GM12801 (cell line): ENCODE data around the gene MCCC1.

ENCODE experiments used
- CTCF ChIP-seq: IDR thresholded peaks from one replicate; pipeline ENCODE4 v1.5.1; 2011; ENCODE audit warnings: control low read depth; ENCODE audit not compliant: insufficient read length; ENCODE audit errors: extremely low read depth

MCCC1 gene

GRCh38 chr3:183131186-183131725 is 32.0 kb upstream of the MCCC1 start:
- no peak for TF ChIP-seq CTCF

- no peak for TF ChIP-seq CTCF
Observed at GRCh38 chr3:183129243-183129642, 29.9 kb upstream of the MCCC1 start.

GRCh38 chr3:183128709-183129108 is 29.4 kb upstream of the MCCC1 start:
- no peak for TF ChIP-seq CTCF

GRCh38 chr3:183123891-183124290 is 24.6 kb upstream of the MCCC1 start:
- no peak for TF ChIP-seq CTCF

- TF ChIP-seq CTCF, result peak; percentile 6
Observed at GRCh38 chr3:183122257-183122932, 23.1 kb upstream of the MCCC1 start.

- no peak for TF ChIP-seq CTCF
Observed at GRCh38 chr3:183120538-183121215, 21.4 kb upstream of the MCCC1 start.

GRCh38 chr3:183117056-183117455 is 17.8 kb upstream of the MCCC1 start:
- no peak for TF ChIP-seq CTCF
